HepG2 (cell line): ENCODE data around the gene NAPB. TPM values are rescaled to one million over a fixed set of nuclear protein-coding genes. Genes with fewer than 3 reads are reported as not detected.

Experiments used
- BRCA1 ChIP-seq: sonication (generic); formaldehyde crosslinking; IDR thresholded peaks from 2 replicates; pipeline ENCODE4 v1.4.0; 2020; ENCODE audit warnings: missing genetic modification reagents
- CTCF ChIP-seq: sonication (generic); formaldehyde crosslinking; IDR thresholded peaks from 2 replicates; pipeline ENCODE4 v1.5.0; 2020; ENCODE audit warnings: mild to moderate bottlenecking, missing genetic modification reagents, moderate library complexity
- E2F2 ChIP-seq: sonication (generic); formaldehyde crosslinking; IDR thresholded peaks from 2 replicates; pipeline ENCODE4 v1.4.0; 2020; ENCODE audit warnings: missing genetic modification reagents, borderline replicate concordance
- HMGXB4 ChIP-seq, 2 experiments: sonication (generic) in 1 of 2; formaldehyde crosslinking in 1 of 2; IDR thresholded peaks; 2 replicates each; pipeline versions ENCODE4 v1.4.0 to v1.6.1; 2018 to 2020; ENCODE audit warnings: missing genetic modification reagents in 2 of 2, borderline replicate concordance in 1 of 2, low read depth in 1 of 2, mild to moderate bottlenecking in 1 of 2, missing biosample characterization in 1 of 2
- HOXA9 ChIP-seq: sonication (generic); formaldehyde crosslinking; IDR thresholded peaks from 2 replicates; pipeline ENCODE4 v1.8.1; 2022; ENCODE audit warnings: missing genetic modification reagents, mild to moderate bottlenecking, moderate library complexity, borderline replicate concordance
- IRF9 ChIP-seq: sonication (generic); formaldehyde crosslinking; IDR thresholded peaks from 2 replicates; pipeline ENCODE4 v1.8.0; 2022; ENCODE audit warnings: missing genetic modification reagents, mild to moderate bottlenecking, borderline replicate concordance
- NCOA2 ChIP-seq: sonication (generic); formaldehyde crosslinking; IDR thresholded peaks from 2 replicates; pipeline ENCODE4 v1.8.0; 2022; ENCODE audit warnings: inconsistent platforms
- SAFB2 ChIP-seq: sonication (generic); formaldehyde crosslinking; IDR thresholded peaks from 2 replicates; pipeline ENCODE4 v1.5.1; 2020; ENCODE audit warnings: missing genetic modification reagents, low read depth, mild to moderate bottlenecking, borderline replicate concordance
- SIN3A ChIP-seq: IDR thresholded peaks from 2 replicates; pipeline ENCODE4 v1.6.1; 2011; ENCODE audit warnings: low read depth, mild to moderate bottlenecking, control low read depth, low read length, borderline replicate concordance
- SP2 ChIP-seq: sonication (generic); formaldehyde crosslinking; IDR thresholded peaks from 2 replicates; pipeline ENCODE4 v1.5.1; 2020; ENCODE audit warnings: mild to moderate bottlenecking, missing genetic modification reagents
- STAT6 ChIP-seq: sonication (generic); formaldehyde crosslinking; IDR thresholded peaks from 2 replicates; pipeline ENCODE4 v1.4.0; 2020; ENCODE audit warnings: missing genetic modification reagents, mild to moderate bottlenecking, borderline replicate concordance
- ZBTB26 ChIP-seq: IDR thresholded peaks from 2 replicates; pipeline ENCODE4 v1.6.1; 2016; ENCODE audit warnings: missing compliant biosample characterization, missing genetic modification reagents, borderline replicate concordance
- ZNF20 ChIP-seq: sonication (generic); formaldehyde crosslinking; IDR thresholded peaks from 2 replicates; pipeline ENCODE4 v1.4.0; 2020; ENCODE audit warnings: mild to moderate bottlenecking, moderate library complexity, missing genetic modification reagents
- ZNF331 ChIP-seq: sonication (generic); formaldehyde crosslinking; IDR thresholded peaks from 2 replicates; pipeline ENCODE4 v1.4.0; 2020; ENCODE audit warnings: missing genetic modification reagents
- ZNF747 ChIP-seq: sonication (generic); formaldehyde crosslinking; IDR thresholded peaks from 2 replicates; pipeline ENCODE4 v1.8.1; 2023; ENCODE audit warnings: missing genetic modification reagents, mild to moderate bottlenecking, borderline replicate concordance
- ZNF788 ChIP-seq: sonication (generic); formaldehyde crosslinking; IDR thresholded peaks from 2 replicates; pipeline ENCODE4 v1.5.0; 2020; ENCODE audit warnings: mild to moderate bottlenecking, missing genetic modification reagents, borderline replicate concordance
- polyA plus RNA-seq, 8 experiments: library from polyadenylated mRNA; depleted of rRNA in 3 of 8; stranded (reverse) in 7 of 8; unstranded in 1 of 8; fragments of >200 nt; fragmentation: Illumina TruSeq in 4 of 8; extraction: Trizol in 4 of 8; gene quantifications; 2 replicates each; pipeline versions ENCODE4 v1.2.1 to v1.2.3, GENCODE V29; 2011 to 2016; ENCODE audit warnings: low read depth in 4 of 8, missing spikeins in 1 of 8, mixed read lengths in 1 of 8; ENCODE audit not compliant: insufficient read depth in 1 of 8
- total RNA-seq, 5 experiments: library from RNA; depleted of rRNA; stranded (reverse); fragments of >200 nt; fragmentation: Illumina TruSeq; extraction: Trizol; gene quantifications; 2 replicates each; pipeline ENCODE4 v1.2.3, GENCODE V29; 2016; ENCODE audit warnings: low read depth in 1 of 5

Gene NAPB
- total and polyA plus RNA-seq, 2 of the 13 experiments (the other 11 are each of a cell fraction or from before 2014, with no cell fraction given): 15.2 to 16.1 TPM

GRCh38 chr20:23419995-23420901 lies 1.0 kb downstream of the NAPB start (continued):
- TF ChIP-seq E2F2 (CRISPR knock-in tag) (no peak), HMGXB4 (CRISPR knock-in tag; IDR thresholded peaks at IDR 0.05; ENCODE audit: borderline replicate concordance in 1 of 2, low read depth in 1 of 2) (no peak), SIN3A (peak; percentile 69; the same call in 1 of the 2 replicates), SP2 (CRISPR knock-in tag) (no peak), ZNF20 (CRISPR knock-in tag) (no peak), ZBTB26 (CRISPR knock-in tag) (no peak), HOXA9 (0 out of 2 replicates have a peak, but pooled peaks have one; percentile 58), BRCA1 (CRISPR knock-in tag) (no peak), NCOA2 (CRISPR knock-in tag) (no peak; the same call in 1 of the 2 replicates), ZNF788 (CRISPR knock-in tag) (no peak), IRF9 (CRISPR knock-in tag) (no peak; the same call in 1 of the 2 replicates), STAT6 (CRISPR knock-in tag) (no peak), CTCF (no peak), ZNF747 (CRISPR knock-in tag) (no peak), ZNF331 (no peak), SAFB2 (CRISPR knock-in tag) (no peak)
